ENCODE measurements around the gene DMKN.
"Not testable (repeated sequence)": the region's sequence is repeated elsewhere in the genome, so short reads cannot be mapped to it uniquely, and the experiment has no call there.

The DMKN gene

DNA sequence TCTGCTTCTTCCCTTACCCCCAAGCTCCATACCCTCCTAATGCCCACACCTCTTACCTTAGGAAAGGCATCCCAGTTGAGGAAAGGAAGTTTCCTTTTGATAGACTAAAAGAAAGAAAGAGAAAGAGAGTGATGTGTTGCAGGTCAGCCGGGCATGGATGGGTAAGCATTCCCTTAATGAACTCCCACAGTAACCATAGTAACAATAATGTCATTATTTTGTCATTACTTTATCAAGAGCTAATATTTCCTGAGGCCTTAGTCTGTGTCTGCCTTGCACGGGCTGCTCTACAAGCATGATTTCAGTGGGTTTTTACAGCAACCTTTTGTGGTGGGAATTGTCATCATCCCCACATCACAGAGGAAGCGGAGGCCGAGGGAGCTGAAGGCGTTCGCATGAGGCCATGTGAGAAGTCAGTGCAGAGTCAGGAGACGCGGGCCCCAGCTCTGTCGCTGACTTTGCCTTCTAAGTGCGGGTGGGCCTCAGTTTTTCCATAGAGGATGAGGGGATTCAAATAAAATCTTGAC lies 25.7 kb downstream of the DMKN start:
- H3K36me3 Mint-ChIP-seq, result no peaks in the 10 kb centered on the region
- H3K27me3 Mint-ChIP-seq, result peaks cover 50% of the 10 kb centered on the region
- no peak for DNase-seq
- CTCF ChIA-PET, result interaction anchor here (1.3 to 2.0 kb wide), 2 partner anchors 109 to 135 kb away, joined by 3 to 6 read pairs; no protein-coding TSS in a partner anchor
- no peak overlapping the region for H3K4me3 Mint-ChIP-seq
- peaks cover 3% of the 10 kb centered on the region for H3K4me1 Mint-ChIP-seq
- H3K9me3 Mint-ChIP-seq, result no peaks in the 10 kb centered on the region
- no peak overlapping the region for H3K27ac Mint-ChIP-seq

- H3K36me3 Mint-ChIP-seq, result no peaks in the 10 kb centered on the region
- no peak overlapping the region for H3K4me3 Mint-ChIP-seq
- H3K4me1 Mint-ChIP-seq, result peaks cover 3% of the 10 kb centered on the region
- no peaks in the 10 kb centered on the region for H3K9me3 Mint-ChIP-seq
- DNase-seq, result no peak
- CTCF ChIA-PET, result interaction anchor here (0.9 to 2.0 kb wide), 7 partner anchors 9 to 133 kb away, joined by 3 to 7 read pairs (median 3); no protein-coding TSS in a partner anchor
- peaks cover 44% of the 10 kb centered on the region for H3K27me3 Mint-ChIP-seq
- H3K27ac Mint-ChIP-seq, result no peak overlapping the region
Measured at GRCh38 chr19:35486268-35486708, 27.2 kb downstream of the DMKN start.

GRCh38 chr19:35484252-35485036 lies 29.0 kb downstream of the DMKN start:
- CTCF ChIA-PET, result no interaction called here
- Mint-ChIP-seq H3K27ac (no peak overlapping the region), H3K9me3 (no peaks in the 10 kb centered on the region), H3K27me3 (peaks cover 27% of the 10 kb centered on the region), H3K4me3 (no peak overlapping the region), H3K36me3 (no peaks in the 10 kb centered on the region), H3K4me1 (peaks cover 3% of the 10 kb centered on the region)
- DNase-seq, result no peak

GRCh38 chr19:35483089-35483488 lies 30.4 kb downstream of the DMKN start:
- H3K27ac Mint-ChIP-seq, result no peak overlapping the region
- DNase-seq, result no peak
- CTCF ChIA-PET, result no interaction called here

DNA sequence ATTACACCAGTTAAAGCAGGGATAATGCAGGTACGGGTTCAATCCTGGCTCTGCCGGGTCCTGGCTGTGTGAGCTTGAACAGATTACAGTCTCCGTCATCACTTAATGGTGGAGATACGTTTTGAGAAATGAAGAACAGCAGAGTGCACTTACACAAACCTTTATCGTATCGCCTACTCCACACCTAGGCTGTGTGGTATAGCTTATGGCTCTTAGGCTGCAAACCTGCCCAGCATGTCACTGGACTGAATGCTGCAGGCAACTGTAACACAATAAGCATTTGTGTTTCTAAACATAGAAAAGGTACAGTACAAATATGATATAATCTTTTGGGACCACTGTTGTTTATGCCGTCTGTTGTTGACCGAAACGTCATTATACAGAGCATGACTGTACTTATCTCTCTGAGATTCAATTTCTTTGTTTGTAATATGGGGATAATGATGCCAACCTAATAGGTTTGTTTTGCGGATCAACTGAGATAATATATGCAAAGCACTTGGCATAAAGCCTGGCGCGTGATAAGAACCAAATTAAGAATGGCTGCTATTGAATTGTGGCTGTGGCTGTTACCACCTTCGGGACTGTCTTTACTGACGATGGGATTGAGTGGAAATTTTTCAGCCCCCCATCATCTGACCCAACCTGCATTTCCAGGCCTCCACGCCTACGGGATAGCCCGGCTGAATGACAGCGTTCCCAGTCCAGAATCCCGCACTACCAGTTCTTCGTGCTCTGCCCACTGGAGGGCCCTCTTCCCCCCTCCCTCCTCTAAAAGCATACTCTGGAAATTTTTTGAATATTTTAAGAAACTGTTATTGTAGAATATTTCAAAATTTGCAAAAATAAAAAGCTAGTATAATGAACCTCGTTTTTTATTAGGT lies 34.4 kb downstream of the DMKN start:
- no peak for DNase-seq
- no peaks in the 10 kb centered on the region for H3K36me3 Mint-ChIP-seq
- H3K9me3 Mint-ChIP-seq, result no peaks in the 10 kb centered on the region
- peaks cover 25% of the 10 kb centered on the region for H3K27me3 Mint-ChIP-seq
- no peak overlapping the region for H3K27ac Mint-ChIP-seq
- no peaks in the 10 kb centered on the region for H3K4me1 Mint-ChIP-seq
- H3K4me3 Mint-ChIP-seq, result no peak overlapping the region
- CTCF ChIA-PET, result no interaction called here

More at GRCh38 chr19:35483089-35483488, 30.4 kb downstream of the DMKN start:
- Mint-ChIP-seq H3K36me3 (no peaks in the 10 kb centered on the region), H3K27me3 (peaks cover 15% of the 10 kb centered on the region), H3K4me3 (no peak overlapping the region), H3K4me1 (peaks cover 3% of the 10 kb centered on the region), H3K9me3 (no peaks in the 10 kb centered on the region)

- Mint-ChIP-seq H3K27me3 (peaks cover 26% of the 10 kb centered on the region), H3K36me3 (no peaks in the 10 kb centered on the region), H3K4me3 (no peak overlapping the region), H3K27ac (no peak overlapping the region), H3K4me1 (no peaks in the 10 kb centered on the region), H3K9me3 (no peaks in the 10 kb centered on the region)
- CTCF ChIA-PET, result no interaction called here
- peak; percentile 31 for DNase-seq
Measured at GRCh38 chr19:35476149-35476548, 37.3 kb downstream of the DMKN start.

- H3K27ac Mint-ChIP-seq, DNase-seq, H3K36me3 Mint-ChIP-seq, H3K4me1 Mint-ChIP-seq, H3K4me3 Mint-ChIP-seq, CTCF ChIA-PET, H3K9me3 Mint-ChIP-seq: not testable (repeated sequence)
- H3K27me3 Mint-ChIP-seq, result peaks cover 26% of the 10 kb centered on the region
Measured at GRCh38 chr19:35474594-35474993, 38.9 kb downstream of the DMKN start.

- Mint-ChIP-seq H3K4me1 (no peaks in the 10 kb centered on the region), H3K36me3 (no peaks in the 10 kb centered on the region), H3K27me3 (peaks cover 26% of the 10 kb centered on the region), H3K9me3 (no peaks in the 10 kb centered on the region), H3K4me3 (no peak overlapping the region), H3K27ac (no peak overlapping the region)
- DNase-seq, result no peak
- CTCF ChIA-PET, result interaction anchor here (1.5 to 1.7 kb wide), 2 partner anchors 21 to 121 kb away, joined by 5 to 7 read pairs; no protein-coding TSS in a partner anchor
Measured at GRCh38 chr19:35474104-35474503, 39.3 kb downstream of the DMKN start.

DNA sequence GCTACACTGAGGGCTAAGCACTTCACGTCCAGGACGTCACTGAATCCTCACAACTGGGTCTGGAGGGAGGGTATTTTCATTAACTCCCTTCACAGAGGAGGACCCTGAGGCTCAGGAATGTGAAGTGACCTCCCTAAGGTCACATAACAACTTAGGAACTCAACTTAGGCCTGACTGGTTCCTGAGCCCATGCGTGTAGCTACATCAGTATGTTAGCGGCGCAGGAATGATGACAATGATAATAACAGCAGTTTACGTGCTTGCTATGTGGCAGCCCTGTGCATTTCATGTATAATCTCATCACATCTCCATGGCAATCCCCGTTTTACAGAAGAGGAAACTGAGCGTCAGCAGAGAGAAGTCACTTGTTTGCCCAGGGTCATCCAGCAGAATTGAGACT lies 41.5 kb downstream of the DMKN start:
- H3K36me3 Mint-ChIP-seq, result no peaks in the 10 kb centered on the region
- no peaks in the 10 kb centered on the region for H3K9me3 Mint-ChIP-seq
- peaks cover 31% of the 10 kb centered on the region for H3K27me3 Mint-ChIP-seq
- no peak overlapping the region for H3K4me3 Mint-ChIP-seq
- no peak overlapping the region for H3K27ac Mint-ChIP-seq
- CTCF ChIA-PET, result interaction anchor here (1.0 to 1.2 kb wide), 2 partner anchors 23 to 116 kb away, joined by 3 read pairs; no protein-coding TSS in a partner anchor
- DNase-seq, result no peak
- no peaks in the 10 kb centered on the region for H3K4me1 Mint-ChIP-seq

- H3K36me3 Mint-ChIP-seq, H3K27ac Mint-ChIP-seq, H3K9me3 Mint-ChIP-seq, H3K4me1 Mint-ChIP-seq, H3K4me3 Mint-ChIP-seq, CTCF ChIA-PET, DNase-seq: not testable (repeated sequence)
- peaks cover 26% of the 10 kb centered on the region for H3K27me3 Mint-ChIP-seq
Measured at GRCh38 chr19:35471075-35471474, 42.4 kb downstream of the DMKN start.

DNA sequence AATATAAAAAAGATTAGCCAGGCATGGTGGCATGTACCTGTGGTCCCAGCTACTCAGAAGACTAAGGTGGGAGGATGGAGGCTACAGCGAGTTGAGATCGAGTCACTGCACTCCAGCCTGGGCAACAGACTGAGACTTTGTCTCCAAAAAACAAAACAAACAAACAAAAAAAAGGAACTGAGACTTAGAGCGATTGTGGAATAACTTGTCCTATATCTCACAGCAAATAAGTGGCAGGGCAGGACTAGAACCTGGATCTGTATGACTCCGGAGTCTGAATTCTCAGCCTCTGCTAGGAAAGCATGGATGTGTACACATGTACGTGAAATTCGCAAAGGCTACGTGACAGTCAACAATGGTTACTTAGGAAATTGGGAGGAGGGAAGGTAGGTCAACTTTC lies 43.3 kb downstream of the DMKN start:
- peaks cover 4% of the 10 kb centered on the region for H3K4me1 Mint-ChIP-seq
- peaks cover 2% of the 10 kb centered on the region for H3K36me3 Mint-ChIP-seq
- no peak overlapping the region for H3K4me3 Mint-ChIP-seq
- CTCF ChIA-PET, result interaction anchor here (1.4 to 5.2 kb wide), 4 partner anchors 10 to 115 kb away, joined by 3 to 95 read pairs (median 6); partner anchors contain the start of gene FFAR3
- no peaks in the 10 kb centered on the region for H3K9me3 Mint-ChIP-seq
- DNase-seq, result no peak
- H3K27ac Mint-ChIP-seq, result no peak overlapping the region
- H3K27me3 Mint-ChIP-seq, result peaks cover 28% of the 10 kb centered on the region

GRCh38 chr19:35468637-35469036 lies 44.8 kb downstream of the DMKN start:
- Mint-ChIP-seq H3K4me3 (no peak overlapping the region), H3K9me3 (no peaks in the 10 kb centered on the region), H3K27me3 (peaks cover 23% of the 10 kb centered on the region), H3K27ac (no peak overlapping the region), H3K36me3 (peaks cover 2% of the 10 kb centered on the region), H3K4me1 (peaks cover 13% of the 10 kb centered on the region)
- CTCF ChIA-PET, result interaction anchor here (0.8 to 5.2 kb wide), 12 partner anchors 8 to 402 kb away, joined by 3 to 95 read pairs (median 5); partner anchors contain the start of genes FFAR1 and FFAR3
- DNase-seq, result peak; percentile 80

DNA sequence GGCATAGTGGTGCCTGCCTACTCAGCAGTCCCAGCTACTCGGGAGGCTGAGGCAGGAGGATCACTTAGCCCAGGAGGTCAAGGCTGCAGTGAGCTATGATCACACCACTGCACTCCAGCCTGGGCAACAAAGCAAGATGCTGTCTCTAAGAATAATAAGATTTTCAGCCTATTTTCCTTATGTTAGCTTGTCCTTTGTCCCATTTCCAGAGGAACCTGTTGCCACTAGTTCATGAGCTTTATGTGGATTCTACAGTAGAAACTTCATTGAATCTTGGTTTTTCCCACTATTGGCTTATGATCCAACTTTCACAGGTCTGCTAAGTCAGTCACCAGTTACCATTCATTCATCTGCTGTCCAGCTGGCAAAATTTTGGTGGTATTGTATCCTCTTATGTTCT lies 47.2 kb downstream of the DMKN start:
- Mint-ChIP-seq H3K9me3 (no peaks in the 10 kb centered on the region), H3K4me1 (peaks cover 32% of the 10 kb centered on the region), H3K27me3 (peaks cover 20% of the 10 kb centered on the region), H3K27ac (no peak overlapping the region), H3K36me3 (peaks cover 6% of the 10 kb centered on the region), H3K4me3 (no peak overlapping the region)
- CTCF ChIA-PET, result interaction anchor here (0.7 to 5.2 kb wide), 2 partner anchors 29 to 111 kb away, joined by 3 to 95 read pairs; partner anchors contain the start of gene FFAR3
- no peak for DNase-seq

DNA sequence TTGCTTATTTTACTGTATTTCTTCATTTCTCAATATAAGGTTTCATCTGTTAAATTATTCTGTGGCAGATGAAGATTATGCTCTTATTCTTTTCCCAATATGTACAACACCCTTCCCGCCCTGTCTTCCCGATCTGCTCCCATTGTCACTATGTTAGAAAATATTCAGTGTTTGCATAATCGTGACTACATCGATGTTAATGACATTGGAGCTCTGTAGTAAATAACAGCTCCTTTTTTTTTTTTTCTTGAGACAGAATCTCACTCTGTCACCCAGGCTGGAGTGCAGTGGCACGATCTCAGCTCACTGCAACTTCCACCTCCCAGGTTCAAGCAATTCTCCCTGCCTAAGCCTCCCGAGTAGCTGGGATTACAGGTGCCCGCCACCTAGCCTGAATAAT lies 50.5 kb downstream of the DMKN start:
- not testable (repeated sequence) for H3K9me3 Mint-ChIP-seq, H3K36me3 Mint-ChIP-seq, DNase-seq
- peaks cover 29% of the 10 kb centered on the region for H3K27me3 Mint-ChIP-seq
- peak overlapping the region; percentile 76 for H3K4me3 Mint-ChIP-seq
- CTCF ChIA-PET, result interaction anchor here (1.0 to 3.9 kb wide), 9 partner anchors 11 to 226 kb away, joined by 3 to 24 read pairs (median 4); partner anchors contain the start of genes FFAR1 and FFAR3
- peak overlapping the region; percentile 99 for H3K27ac Mint-ChIP-seq
- peaks cover 52% of the 10 kb centered on the region for H3K4me1 Mint-ChIP-seq
